Colon (tissue), 2 donors: ENCODE measurements around the gene OSBPL1A.

Source experiments
- FAIRE-seq: peaks from 2 replicates; lab custom pipeline; 2012; peaks lifted over from hg19 to GRCh38; lab: Jason Lieb, UNC
- donor health status: control.
- donor health status: control.

The OSBPL1A gene

GRCh38 chr18:24333084-24333483, 64.5 kb downstream of the OSBPL1A start:
- FAIRE-seq, result no peak

GRCh38 chr18:24326211-24326610, 71.4 kb downstream of the OSBPL1A start:
- FAIRE-seq, result no peak

GRCh38 chr18:24322584-24323136, 75.0 kb downstream of the OSBPL1A start:
- FAIRE-seq, result no peak

GRCh38 chr18:24321071-24321470, 76.6 kb downstream of the OSBPL1A start:
- no peak for FAIRE-seq

GRCh38 chr18:24319757-24320156, 77.9 kb downstream of the OSBPL1A start:
- FAIRE-seq, result no peak

- FAIRE-seq, result no peak
Observed at GRCh38 chr18:24317370-24317769, 80.3 kb downstream of the OSBPL1A start.

- FAIRE-seq, result no peak
Observed at GRCh38 chr18:24315170-24315569, 82.5 kb downstream of the OSBPL1A start.

GRCh38 chr18:24306201-24306600, 91.4 kb downstream of the OSBPL1A start:
- FAIRE-seq, result no peak

- no peak for FAIRE-seq
Observed at GRCh38 chr18:24300703-24301102, 96.9 kb downstream of the OSBPL1A start.

GRCh38 chr18:24296276-24296675, 101.3 kb downstream of the OSBPL1A start:
- FAIRE-seq, result no peak

GRCh38 chr18:24293254-24293653, 104.4 kb downstream of the OSBPL1A start:
- no peak for FAIRE-seq

- no peak for FAIRE-seq
Observed at GRCh38 chr18:24278591-24278990, 119.0 kb downstream of the OSBPL1A start.

GRCh38 chr18:24277516-24278195, 120.0 kb downstream of the OSBPL1A start:
- no peak for FAIRE-seq

GRCh38 chr18:24276994-24277393, 120.6 kb downstream of the OSBPL1A start:
- FAIRE-seq, result no peak

- no peak for FAIRE-seq
Observed at GRCh38 chr18:24274837-24275236, 122.8 kb downstream of the OSBPL1A start.

GRCh38 chr18:24273596-24273995, 124.0 kb downstream of the OSBPL1A start:
- no peak for FAIRE-seq

- no peak for FAIRE-seq
Observed at GRCh38 chr18:24272229-24272525, 125.4 kb downstream of the OSBPL1A start.

GRCh38 chr18:24271381-24272228, 126.0 kb downstream of the OSBPL1A start:
- no peak for FAIRE-seq

- no peak for FAIRE-seq
Observed at GRCh38 chr18:24270937-24271380, 126.7 kb downstream of the OSBPL1A start.

GRCh38 chr18:24270358-24270936, 127.2 kb downstream of the OSBPL1A start:
- FAIRE-seq, result no peak

GRCh38 chr18:24268784-24269550, 128.7 kb downstream of the OSBPL1A start:
- FAIRE-seq, result no peak

- FAIRE-seq, result no peak
Observed at GRCh38 chr18:24267878-24268277, 129.7 kb downstream of the OSBPL1A start.
